ENCODE measurements around the gene TRIM2.

- TF ChIP-seq POLR2A (IDR thresholded peaks at IDR 0.05): no peak
- no peak for TF ChIP-seq CTCF (IDR thresholded peaks at IDR 0.05)
Observed at GRCh38 chr4:153372967-153373562, 168.8 kb downstream of the TRIM2 start.

Measured in lower leg skin (tissue), 3 donors.